Fibroblast of gingiva (primary cell): ENCODE results near the gene MGAT4C.
"Not testable (repeated sequence)": the region's sequence is repeated elsewhere in the genome, so short reads cannot be mapped to it uniquely, and the experiment has no call there.

Experiments used
- DNase-seq: peaks from one replicate; pipeline ENCODE4 v3.0.0-alpha.2; 2011; ENCODE audit warnings: low read depth

Gene MGAT4C

GRCh38 chr12:86256163-86256562, at the start of gene MGAT4C:
Gene MGAT4C, minus strand, starts transcription at chr12:86256391.
- no peak for DNase-seq

- not testable (repeated sequence) for DNase-seq
Measured at GRCh38 chr12:86296396-86296795, 40.2 kb upstream of the MGAT4C start.

GRCh38 chr12:86293682-86294240, 37.6 kb upstream of the MGAT4C start:
- no peak for DNase-seq

GRCh38 chr12:86292480-86292879, 36.3 kb upstream of the MGAT4C start:
- no peak for DNase-seq

GRCh38 chr12:86290615-86291014, 34.4 kb upstream of the MGAT4C start:
- no peak for DNase-seq

- no peak for DNase-seq
Measured at GRCh38 chr12:86286119-86286518, 29.9 kb upstream of the MGAT4C start.

- no peak for DNase-seq
Measured at GRCh38 chr12:86283620-86284019, 27.4 kb upstream of the MGAT4C start.

GRCh38 chr12:86275356-86275755, 19.2 kb upstream of the MGAT4C start:
- no peak for DNase-seq

- DNase-seq: no peak
Measured at GRCh38 chr12:86265329-86265695, 9.1 kb upstream of the MGAT4C start.

GRCh38 chr12:86264451-86265328, 8.5 kb upstream of the MGAT4C start:
- no peak for DNase-seq

- no peak for DNase-seq
Measured at GRCh38 chr12:86261578-86261977, 5.4 kb upstream of the MGAT4C start.

GRCh38 chr12:86261142-86261541, 5.0 kb upstream of the MGAT4C start:
- DNase-seq: no peak

GRCh38 chr12:86260183-86260582, 4.0 kb upstream of the MGAT4C start:
- no peak for DNase-seq

GRCh38 chr12:86257134-86257533, 943 bp upstream of the MGAT4C start:
- DNase-seq: no peak

- DNase-seq: no peak
Measured at GRCh38 chr12:86254399-86255107, 1.6 kb downstream of the MGAT4C start.

GRCh38 chr12:86249851-86250250, 6.3 kb downstream of the MGAT4C start:
- DNase-seq: no peak

- DNase-seq: no peak
Measured at GRCh38 chr12:86249276-86249675, 6.9 kb downstream of the MGAT4C start.

- no peak for DNase-seq
Measured at GRCh38 chr12:86247871-86248270, 8.3 kb downstream of the MGAT4C start.

- no peak for DNase-seq
Measured at GRCh38 chr12:86241600-86241999, 14.6 kb downstream of the MGAT4C start.

- DNase-seq: no peak
Measured at GRCh38 chr12:86234316-86234855, 21.8 kb downstream of the MGAT4C start.

GRCh38 chr12:86233126-86233525, 23.1 kb downstream of the MGAT4C start:
- DNase-seq: no peak

- peak; percentile 7 for DNase-seq
Measured at GRCh38 chr12:86230516-86231146, 25.6 kb downstream of the MGAT4C start.
